ENCODE data around the gene ZNF101.

The ZNF101 gene

DNA sequence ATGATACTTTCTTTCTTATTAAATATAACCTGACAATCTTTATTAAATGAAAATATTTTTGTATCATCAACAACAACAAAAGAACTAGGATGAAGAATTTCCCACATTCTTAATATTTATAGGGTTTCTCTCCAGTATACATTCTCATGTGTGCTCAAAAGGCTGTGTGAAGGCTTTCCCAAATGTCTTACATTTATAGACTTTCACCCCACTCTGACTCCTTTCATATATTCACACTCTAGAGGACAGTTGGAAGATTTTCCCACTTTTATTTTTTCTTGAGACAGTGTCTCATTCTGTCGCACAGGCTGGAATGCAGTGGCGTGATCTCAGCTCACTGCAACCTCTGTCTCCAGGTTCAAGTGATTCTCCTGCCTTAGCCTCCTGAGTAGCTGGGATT lies 41.9 kb downstream of the ZNF101 start:
- DNase-seq = no peak

DNA sequence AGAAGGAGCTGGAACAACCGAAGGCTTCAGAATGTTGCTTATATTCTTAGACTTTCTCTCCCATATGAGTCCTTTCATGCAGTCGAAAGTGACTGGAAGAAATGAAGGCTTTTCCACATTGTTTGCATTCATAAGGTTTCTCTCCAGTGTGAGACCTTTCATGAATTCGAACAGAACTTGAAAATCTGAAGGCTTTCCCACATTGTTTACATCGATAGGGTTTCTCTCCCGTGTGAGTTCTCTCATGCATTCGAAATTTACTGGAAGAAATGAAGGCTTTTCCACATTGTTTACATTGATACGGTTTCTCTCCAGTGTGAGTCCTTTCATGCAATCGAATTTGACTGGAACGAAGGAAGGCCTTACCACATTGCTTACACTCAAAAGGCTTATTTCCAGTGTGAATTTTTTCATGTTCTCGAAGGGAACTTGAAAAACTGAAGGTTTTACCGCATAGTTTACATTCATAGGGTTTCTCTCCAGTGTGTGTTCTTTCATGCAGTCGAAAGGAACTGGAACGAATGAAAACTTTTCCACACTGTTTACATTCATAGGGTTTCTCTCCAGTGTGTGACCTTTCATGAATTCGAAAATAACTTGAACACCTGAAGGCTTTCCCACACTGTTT lies 42.8 kb downstream of the ZNF101 start:
- DNase-seq = no peak

DNA sequence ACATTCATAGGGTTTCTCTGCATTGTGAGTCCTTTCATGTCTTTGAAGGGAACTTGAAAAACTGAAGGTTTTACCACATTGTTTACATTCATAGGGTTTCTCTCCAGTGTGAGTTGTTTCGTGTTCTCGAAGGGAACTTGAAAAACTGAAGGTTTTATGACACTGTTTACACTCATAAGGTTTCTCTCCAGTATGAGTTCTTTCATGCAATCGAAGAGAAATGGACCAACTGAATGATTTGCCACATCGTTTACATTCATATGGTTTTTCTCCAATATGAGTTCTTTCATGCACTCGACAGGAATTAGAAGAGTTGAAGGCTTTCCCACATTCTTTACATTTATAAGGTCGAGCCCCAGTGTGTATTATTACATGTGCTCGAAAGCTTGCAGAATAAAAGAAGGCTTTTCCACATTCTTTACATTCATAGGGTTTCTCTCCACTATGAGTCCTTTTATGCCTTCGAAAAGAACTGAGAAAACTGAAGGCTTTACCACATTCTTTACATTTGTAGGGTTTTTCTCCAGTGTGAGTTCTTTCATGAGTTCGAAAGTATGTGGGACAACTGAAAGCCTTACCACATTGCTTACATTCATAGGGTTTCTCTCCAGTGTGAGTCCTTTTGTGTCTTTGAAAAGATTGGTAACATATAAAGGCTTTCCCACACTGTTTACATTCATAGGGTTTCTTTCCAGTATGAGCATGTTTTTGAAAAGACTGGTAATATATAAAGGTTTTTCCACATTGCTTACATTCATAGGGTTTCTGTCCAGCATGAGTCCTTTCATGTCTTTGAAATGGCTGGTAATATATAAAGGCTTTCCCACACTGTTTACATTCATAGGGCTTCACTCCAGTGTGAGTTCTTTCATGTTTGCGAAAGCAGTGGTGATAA lies 43.5 kb downstream of the ZNF101 start:
- DNase-seq = no peak

DNA sequence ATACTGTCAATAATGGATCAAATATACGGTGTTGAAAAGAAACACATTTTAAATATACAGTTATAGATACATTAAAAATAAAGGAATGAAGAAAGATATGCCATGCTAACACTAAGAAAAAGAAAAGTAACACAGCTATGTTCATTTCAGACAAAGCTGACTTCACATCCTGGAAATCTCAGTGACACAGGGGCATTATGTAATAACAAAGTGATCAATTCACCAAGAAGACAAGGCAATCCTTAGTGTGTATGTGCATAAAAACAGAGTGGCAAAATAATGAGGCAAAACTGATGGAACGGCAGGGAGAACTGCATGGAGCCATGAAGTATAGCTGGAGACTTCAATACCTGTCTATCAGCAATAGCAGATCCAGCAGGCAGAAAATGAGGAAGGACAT lies 51.2 kb downstream of the ZNF101 start:
- DNase-seq = no peak

DNA sequence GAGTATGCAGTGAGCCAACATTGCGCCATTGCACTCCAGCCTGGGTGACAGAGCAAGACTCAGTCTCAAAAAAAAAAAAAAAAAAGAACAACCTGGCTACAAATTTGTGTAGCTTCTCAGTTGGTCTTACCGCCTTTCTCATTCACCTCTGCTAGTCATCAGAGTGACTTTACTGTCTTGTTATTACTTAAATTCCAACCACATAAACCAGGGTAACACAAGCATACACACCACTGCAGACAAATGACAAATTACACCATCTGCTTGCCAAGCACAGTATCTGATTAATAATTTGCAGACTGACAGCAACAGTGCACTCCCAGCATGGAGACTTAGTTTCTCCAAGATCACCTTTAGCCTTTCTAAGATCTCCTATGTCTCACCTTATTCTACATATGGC lies 53.3 kb downstream of the ZNF101 start:
- DNase-seq = no peak

DNA sequence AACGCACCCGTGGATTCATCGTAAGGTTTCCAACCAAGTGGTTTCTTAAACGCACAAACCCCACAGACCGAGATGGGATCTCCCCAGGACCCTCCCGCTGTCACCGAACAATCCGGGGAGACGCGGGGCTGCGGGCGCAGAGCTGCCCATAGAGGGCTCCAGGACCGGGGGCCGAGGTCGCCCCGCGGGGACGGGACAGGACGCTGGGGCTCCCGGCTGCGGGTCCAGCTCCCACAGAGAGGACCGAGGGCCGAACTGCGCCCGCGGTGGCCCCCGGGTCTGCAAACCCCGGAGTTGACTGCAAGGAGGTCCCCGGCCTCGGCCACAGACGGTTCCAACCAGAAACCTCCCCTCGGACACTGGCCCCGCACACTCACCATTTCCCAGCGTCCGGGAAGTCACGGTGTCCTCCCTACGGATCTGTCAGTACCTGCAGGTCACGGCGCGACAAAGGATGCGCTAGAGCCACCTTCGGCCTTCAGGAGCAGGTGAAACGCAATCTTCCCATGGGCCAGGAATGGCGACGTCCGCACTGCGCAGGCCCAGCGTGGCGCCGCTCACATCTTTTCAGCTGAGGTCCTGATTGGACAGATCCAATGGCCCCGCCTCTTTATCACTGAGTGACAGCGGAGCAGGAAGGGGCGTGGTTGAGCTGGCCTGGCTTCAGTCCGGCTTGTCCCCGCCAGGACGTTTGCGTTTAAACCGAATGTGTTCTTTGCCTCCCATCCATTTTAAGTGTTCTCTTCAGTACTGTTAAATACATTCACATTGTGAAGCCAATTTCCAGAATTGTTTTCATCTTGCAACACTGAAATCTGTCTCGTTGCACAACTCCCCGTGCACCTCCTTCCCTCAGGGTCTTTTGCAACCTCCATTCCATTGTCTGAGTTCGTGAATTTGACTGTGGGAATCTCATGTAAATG lies 64.2 kb downstream of the ZNF101 start, which contains the start of gene ZNF14:
Gene ZNF14, minus strand, starts transcription at position 534 of the 923 bp plus-strand sequence. Its CDS starts 154 bp downstream, at position 380.
- peak; percentile 58 to 95 (median 87) for DNase-seq

Data from nucleus accumbens (tissue), 56 donors.